Chondrocyte (in vitro differentiated cells): ENCODE results near the gene DENND1B. TPM values are rescaled to one million over a fixed set of nuclear protein-coding genes. Genes with fewer than 3 reads are reported as not detected.

Experiments
- DNase-seq: peaks from one replicate; pipeline ENCODE4 v3.0.0; 2021; ENCODE audit warnings: mixed read lengths, low spot score
- H3K27ac Mint-ChIP-seq: one replicate; pipeline ENCODE4 v1.8.0; 2021; ENCODE audit warnings: mild to moderate bottlenecking, moderate library complexity, mixed read lengths; ENCODE audit not compliant: unreplicated experiment
- H3K27me3 Mint-ChIP-seq: 2 replicates; pipeline ENCODE4 v1.8.0; 2021; ENCODE audit warnings: low read depth, mixed read lengths
- H3K36me3 Mint-ChIP-seq: 2 replicates; pipeline ENCODE4 v1.8.0; 2021; ENCODE audit warnings: low read depth, mixed read lengths
- H3K4me1 Mint-ChIP-seq: 2 replicates; pipeline ENCODE4 v1.8.0; 2021; ENCODE audit warnings: low read depth, mild to moderate bottlenecking, mixed read lengths
- H3K4me3 Mint-ChIP-seq: one replicate; pipeline ENCODE4 v1.8.0; 2021; ENCODE audit warnings: mild to moderate bottlenecking, moderate library complexity, mixed read lengths; ENCODE audit not compliant: unreplicated experiment
- H3K9me3 Mint-ChIP-seq: 2 replicates; pipeline ENCODE4 v1.8.0; 2021; ENCODE audit warnings: low read depth, mixed read lengths
- total RNA-seq: library from RNA; stranded (reverse); gene quantifications from 3 replicates; pipeline ENCODE4 v1.2.1, GENCODE V29; 2021
- TF ChIP-seq, protein P1 (sequence below): fragments of 200-600 bp; sonication (generic); IDR thresholded peaks from 2 replicates; pipeline ENCODE4 v1.5.0; 2021; ENCODE audit warnings: antibody characterized with exemption, mild to moderate bottlenecking, moderate library complexity

The DENND1B gene
- total RNA-seq, 1 donor from 2014 or later: 10.9 TPM

DNA sequence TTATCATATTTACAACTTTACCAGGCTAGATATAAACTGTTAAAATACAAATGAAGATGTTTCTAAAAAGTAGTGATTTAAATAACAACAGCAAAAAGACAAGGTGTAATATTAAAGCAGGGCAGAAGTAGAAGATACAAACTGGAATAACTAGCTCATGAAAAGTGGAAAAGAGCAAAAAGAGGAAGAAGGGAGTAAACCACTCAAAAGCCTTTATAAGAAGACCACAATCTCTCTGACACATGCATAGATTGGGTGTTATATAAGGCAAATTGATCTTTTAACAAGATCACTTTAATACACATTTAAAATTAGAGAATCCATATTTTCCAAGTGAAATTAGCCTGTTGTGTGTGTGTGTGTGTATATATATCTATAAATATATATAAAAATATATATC is 5.0 kb downstream of the DENND1B start:
- Mint-ChIP-seq H3K4me3 (no peak overlapping the region), H3K4me1 (peaks cover 29% of the 10 kb centered on the region), H3K27ac (no peak overlapping the region), H3K9me3 (no peaks in the 10 kb centered on the region), H3K27me3 (no peaks in the 10 kb centered on the region), H3K36me3 (no peaks in the 10 kb centered on the region)
- no peak for DNase-seq
- TF ChIP-seq, protein P1, sequence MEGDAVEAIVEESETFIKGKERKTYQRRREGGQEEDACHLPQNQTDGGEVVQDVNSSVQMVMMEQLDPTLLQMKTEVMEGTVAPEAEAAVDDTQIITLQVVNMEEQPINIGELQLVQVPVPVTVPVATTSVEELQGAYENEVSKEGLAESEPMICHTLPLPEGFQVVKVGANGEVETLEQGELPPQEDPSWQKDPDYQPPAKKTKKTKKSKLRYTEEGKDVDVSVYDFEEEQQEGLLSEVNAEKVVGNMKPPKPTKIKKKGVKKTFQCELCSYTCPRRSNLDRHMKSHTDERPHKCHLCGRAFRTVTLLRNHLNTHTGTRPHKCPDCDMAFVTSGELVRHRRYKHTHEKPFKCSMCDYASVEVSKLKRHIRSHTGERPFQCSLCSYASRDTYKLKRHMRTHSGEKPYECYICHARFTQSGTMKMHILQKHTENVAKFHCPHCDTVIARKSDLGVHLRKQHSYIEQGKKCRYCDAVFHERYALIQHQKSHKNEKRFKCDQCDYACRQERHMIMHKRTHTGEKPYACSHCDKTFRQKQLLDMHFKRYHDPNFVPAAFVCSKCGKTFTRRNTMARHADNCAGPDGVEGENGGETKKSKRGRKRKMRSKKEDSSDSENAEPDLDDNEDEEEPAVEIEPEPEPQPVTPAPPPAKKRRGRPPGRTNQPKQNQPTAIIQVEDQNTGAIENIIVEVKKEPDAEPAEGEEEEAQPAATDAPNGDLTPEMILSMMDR: no peak

DNA sequence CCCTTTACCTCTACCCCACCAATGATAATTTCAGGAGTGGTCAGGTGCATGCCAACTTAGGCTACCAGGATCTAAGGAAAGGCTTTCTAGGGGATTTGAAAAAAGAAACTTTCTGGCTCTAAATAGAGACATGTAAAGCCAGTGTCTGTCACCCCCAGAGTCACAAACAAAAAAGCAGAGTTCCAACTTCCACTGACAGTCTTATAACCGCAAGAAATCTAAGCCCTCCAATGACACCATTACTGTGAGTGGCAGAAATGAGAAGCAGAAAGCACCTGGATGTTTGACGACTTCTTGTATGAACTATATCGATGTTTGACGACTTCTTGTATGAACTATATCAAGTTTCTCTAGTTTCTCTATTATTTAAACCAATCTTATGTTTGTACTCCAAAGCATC is 6.0 kb downstream of the DENND1B start:
- peaks cover 26% of the 10 kb centered on the region for H3K4me1 Mint-ChIP-seq
- TF ChIP-seq, protein P1: no peak
- no peaks in the 10 kb centered on the region for H3K27me3 Mint-ChIP-seq
- no peak for DNase-seq
- H3K9me3 Mint-ChIP-seq: no peaks in the 10 kb centered on the region
- H3K4me3 Mint-ChIP-seq: no peak overlapping the region
- H3K36me3 Mint-ChIP-seq: no peaks in the 10 kb centered on the region
- no peak overlapping the region for H3K27ac Mint-ChIP-seq

DNA sequence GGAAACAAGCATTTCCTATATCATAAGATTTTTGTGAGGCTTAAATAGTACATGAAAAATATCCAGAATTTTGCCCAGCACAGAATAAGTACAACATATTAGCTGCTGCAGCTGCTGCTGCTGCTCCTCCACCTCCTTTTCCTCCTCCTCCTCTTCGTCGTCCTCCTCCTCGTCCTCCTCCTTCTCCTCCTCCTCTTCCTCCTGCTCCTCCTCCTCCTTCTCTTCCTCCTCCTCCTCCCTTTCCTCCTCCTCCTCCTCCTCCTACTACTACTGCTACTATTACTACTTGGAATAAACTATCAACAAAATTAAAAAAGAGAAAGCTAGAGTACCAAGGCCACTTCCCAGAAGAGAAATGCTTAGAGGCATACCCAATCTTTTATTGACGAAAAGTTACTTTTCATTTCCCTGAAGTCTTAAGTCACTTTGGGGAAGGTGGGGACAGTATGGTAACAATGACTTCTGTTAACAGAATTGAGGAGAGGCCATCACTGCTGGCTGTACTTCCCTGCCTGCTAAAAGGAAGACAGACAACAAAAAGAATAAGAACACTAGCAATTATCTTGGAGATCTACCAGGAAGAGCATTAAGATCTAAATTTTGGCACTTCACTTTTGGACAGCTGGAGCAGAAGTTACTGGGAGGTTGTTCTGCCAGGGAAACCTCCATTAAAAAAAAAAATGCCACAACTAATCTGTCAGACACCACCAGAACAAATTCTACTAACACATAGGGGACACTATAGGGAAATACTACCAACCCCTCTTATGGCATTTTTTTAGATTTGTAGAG is 7.1 kb downstream of the DENND1B start:
- no peak overlapping the region for H3K4me3 Mint-ChIP-seq
- TF ChIP-seq, protein P1: no peak
- H3K4me1 Mint-ChIP-seq: peaks cover 15% of the 10 kb centered on the region
- no peaks in the 10 kb centered on the region for H3K9me3 Mint-ChIP-seq
- H3K27ac Mint-ChIP-seq: no peak overlapping the region
- H3K27me3 Mint-ChIP-seq: no peaks in the 10 kb centered on the region
- no peak for DNase-seq
- H3K36me3 Mint-ChIP-seq: no peaks in the 10 kb centered on the region

DNA sequence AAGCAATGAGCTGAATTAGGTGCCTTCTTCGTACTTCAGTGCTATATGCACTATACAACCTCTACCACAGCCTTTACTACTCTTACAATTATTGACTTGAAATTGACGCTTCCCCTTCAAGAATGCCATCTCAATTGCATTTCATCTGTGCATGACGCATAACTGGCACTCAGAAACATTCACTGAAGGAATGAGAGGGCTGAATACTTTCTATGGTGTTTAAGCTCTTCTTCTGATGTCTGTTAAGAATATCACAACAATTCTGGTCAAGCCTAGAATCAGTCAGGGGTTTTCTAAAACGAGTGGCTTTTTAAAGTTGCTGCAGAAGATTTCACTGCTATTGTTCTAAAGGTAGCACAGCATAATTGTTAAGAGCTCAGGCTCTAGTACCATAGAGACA is 11.5 kb downstream of the DENND1B start:
- Mint-ChIP-seq H3K36me3 (no peaks in the 10 kb centered on the region), H3K4me1 (no peaks in the 10 kb centered on the region), H3K4me3 (no peak overlapping the region), H3K27me3 (no peaks in the 10 kb centered on the region), H3K9me3 (no peaks in the 10 kb centered on the region), H3K27ac (no peak overlapping the region)
- TF ChIP-seq, protein P1: no peak
- DNase-seq: no peak

DNA sequence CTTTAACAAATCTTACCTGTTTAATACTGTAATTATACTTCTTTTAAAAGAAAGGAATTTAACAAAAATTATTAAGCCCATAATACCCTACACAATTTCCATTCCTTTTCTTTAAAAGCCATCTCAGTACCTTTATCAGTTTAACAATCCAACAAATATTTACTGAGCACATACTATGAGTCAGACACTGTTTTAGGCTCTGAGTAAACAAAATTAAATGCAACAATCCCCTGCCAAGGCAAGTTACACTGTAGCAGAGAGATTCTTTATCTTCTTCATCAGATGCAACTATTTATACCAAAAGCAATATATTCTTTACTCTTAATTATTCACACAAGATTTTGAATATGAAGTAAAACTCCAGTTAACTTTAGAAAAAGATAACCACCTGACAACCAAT is 12.0 kb downstream of the DENND1B start:
- Mint-ChIP-seq H3K27ac (no peak overlapping the region), H3K36me3 (no peaks in the 10 kb centered on the region), H3K4me1 (no peaks in the 10 kb centered on the region), H3K9me3 (no peaks in the 10 kb centered on the region), H3K27me3 (no peaks in the 10 kb centered on the region), H3K4me3 (no peak overlapping the region)
- TF ChIP-seq, protein P1: no peak
- no peak for DNase-seq
